Brain microvascular endothelial cell (primary cell): ENCODE results near the gene ZNF598.

Source experiments
- DNase-seq: peaks from one replicate; pipeline ENCODE4 v3.0.0-alpha.2; 2020
- H3K27ac ChIP-seq: fragments of 250-450 bp; sonication (Bioruptor Pico); 2 replicates; pipeline ENCODE4 v1.5.1; 2020; ENCODE audit warnings: mild to moderate bottlenecking, moderate library complexity
- H3K27me3 ChIP-seq: fragments of 250-450 bp; sonication (Bioruptor Pico); replicated peaks from 2 replicates; pipeline ENCODE4 v1.5.1; 2020; ENCODE audit warnings: mild to moderate bottlenecking
- H3K36me3 ChIP-seq: fragments of 250-450 bp; sonication (Bioruptor Pico); replicated peaks from 2 replicates; pipeline ENCODE4 v1.5.1; 2020; ENCODE audit warnings: mild to moderate bottlenecking
- H3K4me3 ChIP-seq: 2 replicates; pipeline ENCODE4 v1.5.1; 2011; ENCODE audit warnings: low read depth, mild to moderate bottlenecking, control low read depth, low read length, moderate library complexity
- CTCF ChIP-seq: IDR thresholded peaks from 2 replicates; pipeline ENCODE4 v1.5.1; 2011; ENCODE audit warnings: low read depth, mild to moderate bottlenecking, moderate library complexity, low read length, control low read depth, inconsistent platforms; ENCODE audit errors: missing control alignments
- in situ Hi-C: cut with HindIII; loops from 2 replicates; pipeline ENCODE4 v1.10.0; 2017; ENCODE audit warnings: low sequenced_read_pairs, low pct_ligation_motif_present

The ZNF598 gene

GRCh38 chr16:1953734-1954133, 55.9 kb downstream of the ZNF598 start:
- in situ Hi-C loops = no loop called here
- Histone ChIP-seq H3K27me3 (no peaks in the 10 kb centered on the region), H3K4me3 (no peak overlapping the region)

DNA sequence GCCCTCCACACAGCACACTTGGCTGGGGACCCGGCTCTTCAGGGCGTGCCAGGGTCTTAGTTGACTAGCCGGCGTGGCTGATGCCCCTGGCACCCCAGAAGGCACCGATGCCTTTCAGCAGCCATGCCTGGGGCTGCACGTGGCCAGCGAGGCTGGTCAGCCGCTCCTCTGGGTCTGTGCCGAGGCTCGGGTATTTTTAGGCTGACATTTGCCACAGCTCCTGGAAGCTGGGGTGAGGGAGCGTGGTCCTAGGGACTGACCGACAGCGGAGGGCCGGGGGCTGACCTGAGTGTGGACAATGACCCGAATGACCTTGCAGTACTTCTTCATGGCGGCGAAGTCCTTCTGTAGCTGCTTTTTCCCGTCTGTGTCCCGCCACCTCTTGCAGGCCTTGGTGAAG, 59.1 kb downstream of the ZNF598 start:
- H3K27me3 ChIP-seq = no peaks in the 10 kb centered on the region
- TF ChIP-seq CTCF = no peak
- H3K36me3 ChIP-seq = no peaks in the 10 kb centered on the region
- no peak overlapping the region for H3K27ac ChIP-seq
- no peak overlapping the region for H3K4me3 ChIP-seq
- DNase-seq = no peak
- in situ Hi-C loops = no loop called here

More at GRCh38 chr16:1953734-1954133, 55.9 kb downstream of the ZNF598 start:
- H3K27ac ChIP-seq = no peak overlapping the region
- TF ChIP-seq CTCF = no peak
- DNase-seq = no peak
- no peaks in the 10 kb centered on the region for H3K36me3 ChIP-seq

GRCh38 chr16:1950047-1950446, 59.6 kb downstream of the ZNF598 start:
- Histone ChIP-seq H3K36me3 (no peaks in the 10 kb centered on the region), H3K27ac (no peak overlapping the region), H3K27me3 (no peaks in the 10 kb centered on the region), H3K4me3 (no peak overlapping the region)
- no peak for DNase-seq
- in situ Hi-C loops = no loop called here
- no peak for TF ChIP-seq CTCF

DNA sequence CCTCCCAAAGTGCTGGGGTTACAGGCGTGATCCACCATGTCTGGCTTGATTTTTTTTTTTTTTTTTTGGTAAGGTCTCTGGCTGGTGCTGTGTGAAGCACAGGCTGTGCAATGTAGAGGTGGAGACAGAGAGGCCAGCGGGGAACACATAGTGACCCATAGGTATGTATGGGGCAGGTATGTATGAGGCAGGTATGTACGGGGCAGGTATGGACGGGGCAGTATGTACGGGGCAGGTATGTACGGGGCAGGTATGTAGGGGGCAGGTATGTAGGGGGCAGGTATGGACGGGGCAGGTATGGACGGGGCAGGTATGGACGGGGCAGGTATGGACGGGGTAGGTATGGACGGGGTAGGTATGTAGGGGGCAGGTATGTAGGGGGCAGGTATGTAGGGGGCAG, 60.1 kb downstream of the ZNF598 start:
- TF ChIP-seq CTCF = no peak
- Histone ChIP-seq H3K36me3 (no peaks in the 10 kb centered on the region), H3K4me3 (no peak overlapping the region), H3K27me3 (no peaks in the 10 kb centered on the region), H3K27ac (no peak overlapping the region)
- in situ Hi-C loops = no loop called here
- DNase-seq = no peak
